GM12878 (cell line): ENCODE results near the gene TNFRSF1B. TPM values are rescaled to one million over a fixed set of nuclear protein-coding genes. Genes with fewer than 3 reads are reported as not detected.

Experiments
- BHLHE40 ChIP-seq, 2 experiments: fragments of 450-650 bp in 1 of 2; IDR thresholded peaks; 2 replicates each; pipeline ENCODE4 v1.6.1; 2011 to 2017; ENCODE audit warnings: low read depth in 2 of 2, borderline replicate concordance in 1 of 2, improper control_type of control experiment in 1 of 2, low read length in 1 of 2, mild to moderate bottlenecking in 1 of 2
- BMI1 ChIP-seq: fragments of 450-650 bp; IDR thresholded peaks from 2 replicates; pipeline ENCODE4 v1.6.1; 2016; ENCODE audit warnings: mild to moderate bottlenecking, moderate library complexity, borderline replicate concordance
- HCFC1 ChIP-seq: fragments of 150-350 bp; IDR thresholded peaks from 2 replicates; pipeline ENCODE4 v1.6.1; 2014; ENCODE audit warnings: low read length
- IKZF1 ChIP-seq: fragments of 450-650 bp; conservative IDR thresholded peaks from 2 replicates; pipeline ENCODE4 v1.6.1; 2017; ENCODE audit warnings: antibody characterized with exemption, mild to moderate bottlenecking
- MEF2B ChIP-seq: fragments of 450-650 bp; IDR thresholded peaks from 2 replicates; pipeline ENCODE4 v1.6.1; 2018; ENCODE audit warnings: mild to moderate bottlenecking, moderate library complexity; ENCODE audit not compliant: partially characterized antibody, poor library complexity, severe bottlenecking
- NFIC ChIP-seq: IDR thresholded peaks from 2 replicates; pipeline ENCODE4 v1.6.1; 2012; ENCODE audit warnings: low read depth, mild to moderate bottlenecking, inconsistent platforms, low read length, moderate library complexity
- PAX5 ChIP-seq: IDR thresholded peaks from 2 replicates; pipeline ENCODE4 v1.6.1; 2011; ENCODE audit warnings: low read depth, low read length, borderline replicate concordance
- ZNF217 ChIP-seq: fragments of 450-650 bp; IDR thresholded peaks from 2 replicates; pipeline ENCODE4 v1.6.1; 2017; ENCODE audit warnings: antibody characterized with exemption, mild to moderate bottlenecking
- polyA plus RNA-seq, 11 experiments: library from polyadenylated mRNA; depleted of rRNA in 4 of 11; unstranded in 6 of 11; stranded (reverse) in 5 of 11; fragments of >200 nt; fragmentation: Nextera tagmentation in 4 of 11; fragmentation: Illumina TruSeq in 1 of 11; extraction: Ambion mirVana in 4 of 11; extraction: Trizol in 1 of 11; gene quantifications; 1 replicate in 1 of 11; 2 replicates in 10 of 11; pipeline versions ENCODE4 v1.2.1 to v1.2.3, GENCODE V29; 2011 to 2016; ENCODE audit warnings: inconsistent platforms in 2 of 11, missing spikeins in 2 of 11, low read depth in 1 of 11
- total RNA-seq, 4 experiments: library from RNA; depleted of rRNA in 3 of 4; stranded (reverse); fragments of >200 nt in 3 of 4; fragmentation: Illumina TruSeq in 1 of 4; extraction: Trizol in 1 of 4; gene quantifications; 2 replicates each; pipeline versions ENCODE4 v1.2.1 to v1.2.3, GENCODE V29; 2013 to 2021
- TF ChIP-seq, protein P1 (sequence below): fragments of 450-650 bp; IDR thresholded peaks from 2 replicates; pipeline ENCODE4 v1.6.1; 2017; ENCODE audit warnings: borderline replicate concordance
- TF ChIP-seq, protein P2 (sequence below): fragments of 450-650 bp; conservative IDR thresholded peaks from 2 replicates; pipeline ENCODE4 v1.6.1; 2017; ENCODE audit warnings: mild to moderate bottlenecking, moderate library complexity
- TF ChIP-seq, protein P3 (sequence below): IDR thresholded peaks from 2 replicates; pipeline ENCODE4 v1.6.1; 2012; ENCODE audit warnings: low read depth, low read length, improper control_type of control experiment
- TF ChIP-seq, protein P4 (sequence below): IDR thresholded peaks from 2 replicates; pipeline ENCODE4 v1.6.1; 2011; ENCODE audit warnings: borderline replicate concordance, low read depth, mild to moderate bottlenecking, moderate library complexity, mixed read lengths, low read length; ENCODE audit not compliant: insufficient read depth; ENCODE audit errors: extremely low read length
- TF ChIP-seq, protein P5 (sequence below): fragments of 150-350 bp; IDR thresholded peaks from 2 replicates; pipeline ENCODE4 v1.6.1; 2016; ENCODE audit warnings: low read depth, low read length
- TF ChIP-seq, protein P6 (sequence below): fragments of 450-650 bp; IDR thresholded peaks from 2 replicates; pipeline ENCODE4 v1.6.1; 2016; ENCODE audit warnings: mild to moderate bottlenecking, moderate library complexity, borderline replicate concordance

The TNFRSF1B gene
- total and polyA plus RNA-seq, 10 of the 15 experiments (the other 5 are each of a cell fraction or from before 2014, with no cell fraction given) = 10.1 to 87.2 (median 37.3) TPM

DNA sequence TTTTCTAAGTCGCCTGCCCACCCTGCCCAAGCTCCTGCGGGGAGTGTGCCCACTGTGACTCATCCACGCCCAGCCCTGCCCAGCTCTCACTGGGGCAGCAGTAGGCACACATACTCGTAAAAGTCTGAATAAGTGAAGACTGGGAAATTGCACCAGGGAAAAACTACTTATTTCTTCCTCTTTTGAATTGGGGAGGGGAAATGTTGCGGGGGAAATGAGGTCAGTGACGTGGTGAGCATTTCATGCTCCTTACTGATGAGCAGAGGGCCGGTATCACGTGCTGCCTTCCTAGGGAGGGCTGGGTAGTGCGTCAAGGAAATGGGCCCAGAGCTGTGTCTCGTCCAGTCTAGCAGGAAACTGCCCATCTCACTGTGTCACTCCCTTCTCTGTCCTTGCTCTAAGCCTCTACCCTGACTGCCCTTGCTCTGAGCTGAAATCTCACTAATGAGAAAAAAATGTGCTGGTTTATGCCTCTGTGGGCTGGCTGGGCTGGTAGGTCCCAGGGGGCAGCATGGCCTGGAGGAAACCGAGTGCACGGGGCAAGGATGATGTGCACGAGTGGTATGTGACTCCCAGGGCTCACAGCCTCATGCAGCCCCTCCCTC lies 13.5 kb upstream of the TNFRSF1B start (continued):
- TF ChIP-seq, protein P1, sequence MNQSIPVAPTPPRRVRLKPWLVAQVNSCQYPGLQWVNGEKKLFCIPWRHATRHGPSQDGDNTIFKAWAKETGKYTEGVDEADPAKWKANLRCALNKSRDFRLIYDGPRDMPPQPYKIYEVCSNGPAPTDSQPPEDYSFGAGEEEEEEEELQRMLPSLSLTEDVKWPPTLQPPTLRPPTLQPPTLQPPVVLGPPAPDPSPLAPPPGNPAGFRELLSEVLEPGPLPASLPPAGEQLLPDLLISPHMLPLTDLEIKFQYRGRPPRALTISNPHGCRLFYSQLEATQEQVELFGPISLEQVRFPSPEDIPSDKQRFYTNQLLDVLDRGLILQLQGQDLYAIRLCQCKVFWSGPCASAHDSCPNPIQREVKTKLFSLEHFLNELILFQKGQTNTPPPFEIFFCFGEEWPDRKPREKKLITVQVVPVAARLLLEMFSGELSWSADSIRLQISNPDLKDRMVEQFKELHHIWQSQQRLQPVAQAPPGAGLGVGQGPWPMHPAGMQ = no peak
- TF ChIP-seq, protein P2, sequence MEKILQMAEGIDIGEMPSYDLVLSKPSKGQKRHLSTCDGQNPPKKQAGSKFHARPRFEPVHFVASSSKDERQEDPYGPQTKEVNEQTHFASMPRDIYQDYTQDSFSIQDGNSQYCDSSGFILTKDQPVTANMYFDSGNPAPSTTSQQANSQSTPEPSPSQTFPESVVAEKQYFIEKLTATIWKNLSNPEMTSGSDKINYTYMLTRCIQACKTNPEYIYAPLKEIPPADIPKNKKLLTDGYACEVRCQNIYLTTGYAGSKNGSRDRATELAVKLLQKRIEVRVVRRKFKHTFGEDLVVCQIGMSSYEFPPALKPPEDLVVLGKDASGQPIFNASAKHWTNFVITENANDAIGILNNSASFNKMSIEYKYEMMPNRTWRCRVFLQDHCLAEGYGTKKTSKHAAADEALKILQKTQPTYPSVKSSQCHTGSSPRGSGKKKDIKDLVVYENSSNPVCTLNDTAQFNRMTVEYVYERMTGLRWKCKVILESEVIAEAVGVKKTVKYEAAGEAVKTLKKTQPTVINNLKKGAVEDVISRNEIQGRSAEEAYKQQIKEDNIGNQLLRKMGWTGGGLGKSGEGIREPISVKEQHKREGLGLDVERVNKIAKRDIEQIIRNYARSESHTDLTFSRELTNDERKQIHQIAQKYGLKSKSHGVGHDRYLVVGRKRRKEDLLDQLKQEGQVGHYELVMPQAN = 0 out of 2 replicates have a peak, but pooled peaks have one; percentile 23
- TF ChIP-seq, protein P3, sequence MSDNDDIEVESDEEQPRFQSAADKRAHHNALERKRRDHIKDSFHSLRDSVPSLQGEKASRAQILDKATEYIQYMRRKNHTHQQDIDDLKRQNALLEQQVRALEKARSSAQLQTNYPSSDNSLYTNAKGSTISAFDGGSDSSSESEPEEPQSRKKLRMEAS = peak; percentile 74
- TF ChIP-seq BHLHE40 (IDR thresholded peaks at IDR 0.05; ENCODE audit: borderline replicate concordance in 1 of 2, low read depth in 2 of 2, low read length in 1 of 2) (peak; percentile 86 to 94), IKZF1 (peak; percentile 65), BMI1 (no peak), HCFC1 (no peak), ZNF217 (no peak), PAX5 (no peak), NFIC (no peak), MEF2B (peak; percentile 97)
- TF ChIP-seq, protein P4, sequence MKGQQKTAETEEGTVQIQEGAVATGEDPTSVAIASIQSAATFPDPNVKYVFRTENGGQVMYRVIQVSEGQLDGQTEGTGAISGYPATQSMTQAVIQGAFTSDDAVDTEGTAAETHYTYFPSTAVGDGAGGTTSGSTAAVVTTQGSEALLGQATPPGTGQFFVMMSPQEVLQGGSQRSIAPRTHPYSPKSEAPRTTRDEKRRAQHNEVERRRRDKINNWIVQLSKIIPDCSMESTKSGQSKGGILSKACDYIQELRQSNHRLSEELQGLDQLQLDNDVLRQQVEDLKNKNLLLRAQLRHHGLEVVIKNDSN = peak; percentile 85
- TF ChIP-seq, protein P5, sequence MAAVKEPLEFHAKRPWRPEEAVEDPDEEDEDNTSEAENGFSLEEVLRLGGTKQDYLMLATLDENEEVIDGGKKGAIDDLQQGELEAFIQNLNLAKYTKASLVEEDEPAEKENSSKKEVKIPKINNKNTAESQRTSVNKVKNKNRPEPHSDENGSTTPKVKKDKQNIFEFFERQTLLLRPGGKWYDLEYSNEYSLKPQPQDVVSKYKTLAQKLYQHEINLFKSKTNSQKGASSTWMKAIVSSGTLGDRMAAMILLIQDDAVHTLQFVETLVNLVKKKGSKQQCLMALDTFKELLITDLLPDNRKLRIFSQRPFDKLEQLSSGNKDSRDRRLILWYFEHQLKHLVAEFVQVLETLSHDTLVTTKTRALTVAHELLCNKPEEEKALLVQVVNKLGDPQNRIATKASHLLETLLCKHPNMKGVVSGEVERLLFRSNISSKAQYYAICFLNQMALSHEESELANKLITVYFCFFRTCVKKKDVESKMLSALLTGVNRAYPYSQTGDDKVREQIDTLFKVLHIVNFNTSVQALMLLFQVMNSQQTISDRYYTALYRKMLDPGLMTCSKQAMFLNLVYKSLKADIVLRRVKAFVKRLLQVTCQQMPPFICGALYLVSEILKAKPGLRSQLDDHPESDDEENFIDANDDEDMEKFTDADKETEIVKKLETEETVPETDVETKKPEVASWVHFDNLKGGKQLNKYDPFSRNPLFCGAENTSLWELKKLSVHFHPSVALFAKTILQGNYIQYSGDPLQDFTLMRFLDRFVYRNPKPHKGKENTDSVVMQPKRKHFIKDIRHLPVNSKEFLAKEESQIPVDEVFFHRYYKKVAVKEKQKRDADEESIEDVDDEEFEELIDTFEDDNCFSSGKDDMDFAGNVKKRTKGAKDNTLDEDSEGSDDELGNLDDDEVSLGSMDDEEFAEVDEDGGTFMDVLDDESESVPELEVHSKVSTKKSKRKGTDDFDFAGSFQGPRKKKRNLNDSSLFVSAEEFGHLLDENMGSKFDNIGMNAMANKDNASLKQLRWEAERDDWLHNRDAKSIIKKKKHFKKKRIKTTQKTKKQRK = no peak
- TF ChIP-seq, protein P6, sequence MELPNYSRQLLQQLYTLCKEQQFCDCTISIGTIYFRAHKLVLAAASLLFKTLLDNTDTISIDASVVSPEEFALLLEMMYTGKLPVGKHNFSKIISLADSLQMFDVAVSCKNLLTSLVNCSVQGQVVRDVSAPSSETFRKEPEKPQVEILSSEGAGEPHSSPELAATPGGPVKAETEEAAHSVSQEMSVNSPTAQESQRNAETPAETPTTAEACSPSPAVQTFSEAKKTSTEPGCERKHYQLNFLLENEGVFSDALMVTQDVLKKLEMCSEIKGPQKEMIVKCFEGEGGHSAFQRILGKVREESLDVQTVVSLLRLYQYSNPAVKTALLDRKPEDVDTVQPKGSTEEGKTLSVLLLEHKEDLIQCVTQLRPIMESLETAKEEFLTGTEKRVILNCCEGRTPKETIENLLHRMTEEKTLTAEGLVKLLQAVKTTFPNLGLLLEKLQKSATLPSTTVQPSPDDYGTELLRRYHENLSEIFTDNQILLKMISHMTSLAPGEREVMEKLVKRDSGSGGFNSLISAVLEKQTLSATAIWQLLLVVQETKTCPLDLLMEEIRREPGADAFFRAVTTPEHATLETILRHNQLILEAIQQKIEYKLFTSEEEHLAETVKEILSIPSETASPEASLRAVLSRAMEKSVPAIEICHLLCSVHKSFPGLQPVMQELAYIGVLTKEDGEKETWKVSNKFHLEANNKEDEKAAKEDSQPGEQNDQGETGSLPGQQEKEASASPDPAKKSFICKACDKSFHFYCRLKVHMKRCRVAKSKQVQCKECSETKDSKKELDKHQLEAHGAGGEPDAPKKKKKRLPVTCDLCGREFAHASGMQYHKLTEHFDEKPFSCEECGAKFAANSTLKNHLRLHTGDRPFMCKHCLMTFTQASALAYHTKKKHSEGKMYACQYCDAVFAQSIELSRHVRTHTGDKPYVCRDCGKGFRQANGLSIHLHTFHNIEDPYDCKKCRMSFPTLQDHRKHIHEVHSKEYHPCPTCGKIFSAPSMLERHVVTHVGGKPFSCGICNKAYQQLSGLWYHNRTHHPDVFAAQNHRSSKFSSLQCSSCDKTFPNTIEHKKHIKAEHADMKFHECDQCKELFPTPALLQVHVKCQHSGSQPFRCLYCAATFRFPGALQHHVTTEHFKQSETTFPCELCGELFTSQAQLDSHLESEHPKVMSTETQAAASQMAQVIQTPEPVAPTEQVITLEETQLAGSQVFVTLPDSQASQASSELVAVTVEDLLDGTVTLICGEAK = no peak
